ENCODE results near the gene BATF.

DNA sequence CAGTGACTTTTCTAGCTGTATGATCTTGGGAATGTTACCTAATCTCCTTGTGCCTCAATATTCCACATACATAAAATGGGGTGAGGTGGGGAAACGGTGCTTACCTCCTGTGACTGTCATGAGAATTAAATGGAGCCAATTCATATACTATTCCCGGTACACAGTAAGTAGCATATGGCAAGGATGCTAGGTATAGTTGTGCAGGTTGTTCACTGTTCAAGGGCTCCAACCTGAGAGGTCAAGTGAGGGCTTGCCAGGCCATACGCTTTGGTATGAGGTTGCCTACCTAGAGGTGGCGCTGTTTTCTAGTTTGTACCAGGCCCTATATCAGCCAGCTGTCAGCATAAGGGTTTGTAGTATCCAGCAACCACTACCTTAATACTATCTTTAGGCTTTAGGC lies 3.6 kb upstream of the BATF start:
- TF ChIP-seq, protein P1, sequence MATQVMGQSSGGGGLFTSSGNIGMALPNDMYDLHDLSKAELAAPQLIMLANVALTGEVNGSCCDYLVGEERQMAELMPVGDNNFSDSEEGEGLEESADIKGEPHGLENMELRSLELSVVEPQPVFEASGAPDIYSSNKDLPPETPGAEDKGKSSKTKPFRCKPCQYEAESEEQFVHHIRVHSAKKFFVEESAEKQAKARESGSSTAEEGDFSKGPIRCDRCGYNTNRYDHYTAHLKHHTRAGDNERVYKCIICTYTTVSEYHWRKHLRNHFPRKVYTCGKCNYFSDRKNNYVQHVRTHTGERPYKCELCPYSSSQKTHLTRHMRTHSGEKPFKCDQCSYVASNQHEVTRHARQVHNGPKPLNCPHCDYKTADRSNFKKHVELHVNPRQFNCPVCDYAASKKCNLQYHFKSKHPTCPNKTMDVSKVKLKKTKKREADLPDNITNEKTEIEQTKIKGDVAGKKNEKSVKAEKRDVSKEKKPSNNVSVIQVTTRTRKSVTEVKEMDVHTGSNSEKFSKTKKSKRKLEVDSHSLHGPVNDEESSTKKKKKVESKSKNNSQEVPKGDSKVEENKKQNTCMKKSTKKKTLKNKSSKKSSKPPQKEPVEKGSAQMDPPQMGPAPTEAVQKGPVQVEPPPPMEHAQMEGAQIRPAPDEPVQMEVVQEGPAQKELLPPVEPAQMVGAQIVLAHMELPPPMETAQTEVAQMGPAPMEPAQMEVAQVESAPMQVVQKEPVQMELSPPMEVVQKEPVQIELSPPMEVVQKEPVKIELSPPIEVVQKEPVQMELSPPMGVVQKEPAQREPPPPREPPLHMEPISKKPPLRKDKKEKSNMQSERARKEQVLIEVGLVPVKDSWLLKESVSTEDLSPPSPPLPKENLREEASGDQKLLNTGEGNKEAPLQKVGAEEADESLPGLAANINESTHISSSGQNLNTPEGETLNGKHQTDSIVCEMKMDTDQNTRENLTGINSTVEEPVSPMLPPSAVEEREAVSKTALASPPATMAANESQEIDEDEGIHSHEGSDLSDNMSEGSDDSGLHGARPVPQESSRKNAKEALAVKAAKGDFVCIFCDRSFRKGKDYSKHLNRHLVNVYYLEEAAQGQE (IDR thresholded peaks at IDR 0.05; ENCODE audit: low read depth), result no peak
- TF ChIP-seq NFIC (IDR thresholded peaks at IDR 0.05) (no peak), TAF1 (IDR thresholded peaks at IDR 0.05; ENCODE audit: low read depth) (no peak), YY1 (IDR thresholded peaks at IDR 0.05; ENCODE audit: low read depth) (no peak), CREB1 (IDR thresholded peaks at IDR 0.05; ENCODE audit: low read depth) (no peak), FOXM1 (IDR thresholded peaks at IDR 0.05; ENCODE audit: borderline replicate concordance, low read depth) (no peak), RAD21 (IDR thresholded peaks at IDR 0.05; ENCODE audit: low read depth) (peak; percentile 66), CEBPB (IDR thresholded peaks at IDR 0.05) (no peak), EGR1 (IDR thresholded peaks at IDR 0.05) (no peak), EP300 (IDR thresholded peaks at IDR 0.05; ENCODE audit: borderline replicate concordance) (no peak), ZBTB7A (IDR thresholded peaks at IDR 0.05; ENCODE audit: low read depth) (no peak), TCF12 (IDR thresholded peaks at IDR 0.05; ENCODE audit: low read depth) (no peak), TEAD4 (IDR thresholded peaks at IDR 0.05) (no peak)
- TF ChIP-seq, protein P2, sequence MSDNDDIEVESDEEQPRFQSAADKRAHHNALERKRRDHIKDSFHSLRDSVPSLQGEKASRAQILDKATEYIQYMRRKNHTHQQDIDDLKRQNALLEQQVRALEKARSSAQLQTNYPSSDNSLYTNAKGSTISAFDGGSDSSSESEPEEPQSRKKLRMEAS (IDR thresholded peaks at IDR 0.05), result no peak

All from Ishikawa (cell line).